Neuronal stem cell (in vitro differentiated cells): Measurements from ENCODE around the gene CLCA2.

Experiments
- DNase-seq: peaks from one replicate; pipeline ENCODE4 v3.0.0-alpha.2; 2013; ENCODE audit warnings: low spot score
- H2AFZ ChIP-seq: one replicate; pipeline ENCODE4 v1.6.1; 2013; ENCODE audit warnings: mild to moderate bottlenecking, low read length, inconsistent platforms
- H2AK5ac ChIP-seq: 2 replicates; pipeline ENCODE4 v1.6.1; 2013; ENCODE audit warnings: low read depth, mild to moderate bottlenecking, inconsistent platforms, low read length, moderate library complexity, mixed read lengths
- H2BK120ac ChIP-seq: 2 replicates; pipeline ENCODE4 v1.6.1; 2013; ENCODE audit warnings: low read depth, mild to moderate bottlenecking, inconsistent platforms, low read length, moderate library complexity, mixed read lengths
- H2BK12ac ChIP-seq: one replicate; pipeline ENCODE4 v1.6.1; 2013; ENCODE audit warnings: low read length, inconsistent platforms
- H2BK15ac ChIP-seq: 2 replicates; pipeline ENCODE4 v1.6.1; 2013; ENCODE audit warnings: mild to moderate bottlenecking, low read length, inconsistent platforms, mixed read lengths
- H2BK5ac ChIP-seq: one replicate; pipeline ENCODE4 v1.6.1; 2013; ENCODE audit warnings: inconsistent platforms, mild to moderate bottlenecking, low read length, moderate library complexity
- H3K14ac ChIP-seq: one replicate; pipeline ENCODE4 v1.6.1; 2013; ENCODE audit warnings: low read length, inconsistent platforms
- H3K18ac ChIP-seq: 2 replicates; pipeline ENCODE4 v1.6.1; 2013; ENCODE audit warnings: low read length, inconsistent platforms
- H3K23ac ChIP-seq: 2 replicates; pipeline ENCODE4 v1.6.1; 2013; ENCODE audit warnings: low read depth, mild to moderate bottlenecking, mixed read lengths, low read length, inconsistent platforms; ENCODE audit not compliant: poor library complexity
- H3K27ac ChIP-seq: replicated peaks from 3 replicates; pipeline ENCODE4 v1.5.1; 2013; ENCODE audit warnings: low read length, inconsistent platforms
- H3K27me3 ChIP-seq, 3 experiments: 2 replicates each; pipeline ENCODE4 v1.6.1; 2013; ENCODE audit warnings: low read length in 3 of 3, mild to moderate bottlenecking in 2 of 3, inconsistent platforms in 1 of 3, low read depth in 1 of 3, mixed read lengths in 1 of 3, moderate library complexity in 1 of 3; ENCODE audit not compliant: control insufficient read depth in 3 of 3, insufficient read depth in 3 of 3
- H3K36me3 ChIP-seq, 2 donors: replicated peaks in 1 of 2; 2 replicates each; pipeline ENCODE4 v1.6.1; 2013; ENCODE audit warnings: low read length in 2 of 2; ENCODE audit not compliant: control insufficient read depth in 2 of 2, insufficient read depth in 2 of 2
- H3K4ac ChIP-seq: 2 replicates; pipeline ENCODE4 v1.6.1; 2013; ENCODE audit warnings: inconsistent platforms, mild to moderate bottlenecking, low read length, moderate library complexity
- H3K4me1 ChIP-seq, 2 donors: 1 replicate in 1 of 2; 2 replicates in 1 of 2; pipeline ENCODE4 v1.6.1; 2013; ENCODE audit warnings: low read length in 2 of 2, low read depth in 1 of 2; ENCODE audit not compliant: control insufficient read depth in 2 of 2, insufficient read depth in 1 of 2
- H3K4me2 ChIP-seq: one replicate; pipeline ENCODE4 v1.6.1; 2013; ENCODE audit warnings: mild to moderate bottlenecking, low read length, inconsistent platforms; ENCODE audit not compliant: insufficient read depth, poor library complexity, severe bottlenecking
- H3K4me3 ChIP-seq, 2 donors: 2 replicates each; pipeline ENCODE4 v1.5.1; 2013; ENCODE audit warnings: low read length in 2 of 2, mild to moderate bottlenecking in 2 of 2, inconsistent platforms in 1 of 2, moderate library complexity in 1 of 2
- H3K79me1 ChIP-seq: one replicate; pipeline ENCODE4 v1.6.1; 2013; ENCODE audit warnings: low read depth, mild to moderate bottlenecking, inconsistent platforms, low read length, moderate library complexity
- H3K9ac ChIP-seq: one replicate; pipeline ENCODE4 v1.6.1; 2013; ENCODE audit warnings: mild to moderate bottlenecking, low read depth, low read length, inconsistent platforms; ENCODE audit not compliant: poor library complexity
- H3K9me3 ChIP-seq, 2 donors: replicated peaks in 1 of 2; 2 replicates each; pipeline versions ENCODE3 to v1.6.1; 2013; ENCODE audit warnings: low read length in 2 of 2, mild to moderate bottlenecking in 2 of 2, inconsistent platforms in 1 of 2, low read depth in 1 of 2, mixed read lengths in 1 of 2, moderate library complexity in 1 of 2; ENCODE audit not compliant: control insufficient read depth in 2 of 2, insufficient read depth in 1 of 2
- H4K8ac ChIP-seq: one replicate; pipeline ENCODE4 v1.6.1; 2013; ENCODE audit warnings: low read depth, mild to moderate bottlenecking, inconsistent platforms, low read length, moderate library complexity
- H4K91ac ChIP-seq: one replicate; pipeline ENCODE4 v1.6.1; 2013; ENCODE audit warnings: low read length, low read depth, mild to moderate bottlenecking, inconsistent platforms; ENCODE audit not compliant: poor library complexity
- WGBS, 2 donors: extraction: QIAGEN DNeasy Blood & Tissue Kit; methylation state at CpG; one replicate each; pipeline ENCODE4 v1.1.7; 2013; ENCODE audit warnings: missing lambda C conversion rate in 2 of 2, mixed read lengths in 1 of 2; ENCODE audit not compliant: insufficient read length in 2 of 2, insufficient replicate concordance in 1 of 2; ENCODE audit errors: extremely low coverage in 2 of 2; 5-methylcytosine and 5-hydroxymethylcytosine counted together

CLCA2 gene

GRCh38 chr1:86447198-86447790 is 23.3 kb downstream of the CLCA2 start:
- Histone ChIP-seq H2BK120ac (no peak overlapping the region), H3K4me2 (no peak overlapping the region), H3K9me3 (no peaks in the 10 kb centered on the region), H2AFZ (no peak overlapping the region), H3K14ac (no peak overlapping the region), H3K9ac (no peak overlapping the region), H2BK5ac (no peak overlapping the region), H3K4ac (no peak overlapping the region), H3K4me3 (no peak overlapping the region), H4K8ac (no peak overlapping the region), H3K27me3 (no peaks in the 10 kb centered on the region), H3K79me1 (no peaks in the 10 kb centered on the region), H3K27ac (no peak overlapping the region), H2AK5ac (no peak overlapping the region), H2BK15ac (no peak overlapping the region), H3K23ac (no peak overlapping the region), H3K18ac (no peak overlapping the region), H3K4me1 (no peaks in the 10 kb centered on the region), H4K91ac (no peak overlapping the region), H3K36me3 (no peaks in the 10 kb centered on the region), H2BK12ac (no peak overlapping the region)
- no CpG with 5 or more reads among the region's 4 CpGs for WGBS, 2 donors
- no peak for DNase-seq

- WGBS, 2 donors = no CpG with 5 or more reads among the region's 1 CpG
- H3K4me3 ChIP-seq = no peak overlapping the region
- H4K91ac ChIP-seq = no peak overlapping the region
- no peak overlapping the region for H3K23ac ChIP-seq
- H2BK12ac ChIP-seq = no peak overlapping the region
- no peak for DNase-seq
- H3K27ac ChIP-seq = no peak overlapping the region
- no peak overlapping the region for H3K4me2 ChIP-seq
- H3K4ac ChIP-seq = no peak overlapping the region
- H3K4me1 ChIP-seq = no peaks in the 10 kb centered on the region
- no peaks in the 10 kb centered on the region for H3K27me3 ChIP-seq
- no peaks in the 10 kb centered on the region for H3K36me3 ChIP-seq
- H2BK120ac ChIP-seq = no peak overlapping the region
- H2BK15ac ChIP-seq = no peak overlapping the region
- no peak overlapping the region for H2BK5ac ChIP-seq
- H4K8ac ChIP-seq = no peak overlapping the region
- no peaks in the 10 kb centered on the region for H3K9me3 ChIP-seq
- no peaks in the 10 kb centered on the region for H3K79me1 ChIP-seq
- H2AK5ac ChIP-seq = no peak overlapping the region
- H2AFZ ChIP-seq = no peak overlapping the region
- no peak overlapping the region for H3K14ac ChIP-seq
- no peak overlapping the region for H3K9ac ChIP-seq
- no peak overlapping the region for H3K18ac ChIP-seq
Observed at GRCh38 chr1:86448670-86449069, 24.7 kb downstream of the CLCA2 start.

- no peaks in the 10 kb centered on the region for H3K27me3 ChIP-seq
- no peak overlapping the region for H2AK5ac ChIP-seq
- H3K14ac ChIP-seq = no peak overlapping the region
- H3K9me3 ChIP-seq = no peaks in the 10 kb centered on the region
- no peak overlapping the region for H3K9ac ChIP-seq
- H4K8ac ChIP-seq = no peak overlapping the region
- no peak overlapping the region for H3K4ac ChIP-seq
- H3K4me2 ChIP-seq = no peak overlapping the region
- H2AFZ ChIP-seq = no peak overlapping the region
- no peaks in the 10 kb centered on the region for H3K4me1 ChIP-seq
- H3K27ac ChIP-seq = no peak overlapping the region
- DNase-seq = no peak
- H2BK12ac ChIP-seq = no peak overlapping the region
- no peaks in the 10 kb centered on the region for H3K36me3 ChIP-seq
- no peaks in the 10 kb centered on the region for H3K79me1 ChIP-seq
- H4K91ac ChIP-seq = no peak overlapping the region
- H3K4me3 ChIP-seq = no peak overlapping the region
- H3K18ac ChIP-seq = no peak overlapping the region
- WGBS, 2 donors = no CpG with 5 or more reads among the region's 1 CpG
- no peak overlapping the region for H2BK5ac ChIP-seq
- no peak overlapping the region for H2BK120ac ChIP-seq
- H3K23ac ChIP-seq = no peak overlapping the region
- no peak overlapping the region for H2BK15ac ChIP-seq
Observed at GRCh38 chr1:86449103-86449502, 25.1 kb downstream of the CLCA2 start.

GRCh38 chr1:86450847-86451246 is 26.9 kb downstream of the CLCA2 start:
- WGBS, 2 donors = no CpG with 5 or more reads among the region's 3 CpGs
- Histone ChIP-seq H2BK5ac (no peak overlapping the region), H4K91ac (no peak overlapping the region), H2AK5ac (no peak overlapping the region), H2BK120ac (no peak overlapping the region), H3K9ac (no peak overlapping the region), H3K14ac (no peak overlapping the region), H3K23ac (no peak overlapping the region), H2BK12ac (no peak overlapping the region), H3K9me3 (no peaks in the 10 kb centered on the region), H4K8ac (no peak overlapping the region), H3K18ac (no peak overlapping the region), H2AFZ (no peak overlapping the region), H3K27ac (no peak overlapping the region), H2BK15ac (no peak overlapping the region), H3K4ac (no peak overlapping the region), H3K36me3 (no peaks in the 10 kb centered on the region), H3K4me1 (no peaks in the 10 kb centered on the region), H3K4me2 (no peak overlapping the region), H3K4me3 (no peak overlapping the region), H3K79me1 (no peaks in the 10 kb centered on the region), H3K27me3 (no peaks in the 10 kb centered on the region)
- no peak for DNase-seq
